Neural cell (in vitro differentiated cells): Measurements from ENCODE around the gene C21orf58. TPM values are rescaled to one million over a fixed set of nuclear protein-coding genes. Genes with fewer than 3 reads are reported as not detected.

Experiments used
- H2AFZ ChIP-seq: fragments of 200-600, 300-800 bp; sonication (generic), shearing (Covaris generic); 2 replicates; pipeline ENCODE4 v1.6.0; 2014; ENCODE audit warnings: low read depth, mild to moderate bottlenecking, antibody characterized with exemption, low read length, moderate library complexity
- H3F3A ChIP-seq: fragments of 200-600 bp; shearing (Covaris generic); 2 replicates; pipeline ENCODE4 v1.6.1; 2016; ENCODE audit warnings: mild to moderate bottlenecking, moderate library complexity, mixed read lengths, antibody characterized with exemption, low read length; ENCODE audit not compliant: insufficient read depth, poor library complexity, severe bottlenecking
- H3K27ac ChIP-seq: fragments of 200-600, 300-800 bp; sonication (generic), shearing (Covaris generic); 2 replicates; pipeline ENCODE4 v1.5.1; 2014; ENCODE audit warnings: mild to moderate bottlenecking, low read length, moderate library complexity
- H3K27me3 ChIP-seq: fragments of 300-800, 200-600 bp; sonication (generic), shearing (Covaris generic); 2 replicates; pipeline ENCODE4 v1.6.0; 2014; ENCODE audit warnings: mild to moderate bottlenecking, low read depth, low read length, moderate library complexity; ENCODE audit not compliant: insufficient read depth
- H3K36me3 ChIP-seq: fragments of 300-800, 200-600 bp; sonication (generic), shearing (Covaris generic); 2 replicates; pipeline ENCODE4 v1.5.1; 2014; ENCODE audit warnings: mild to moderate bottlenecking, antibody characterized with exemption, low read length, moderate library complexity; ENCODE audit not compliant: insufficient read depth
- H3K4me2 ChIP-seq: fragments of 300-800, 200-600 bp; sonication (generic), shearing (Covaris generic); 2 replicates; pipeline ENCODE4 v1.6.0; 2014; ENCODE audit warnings: mild to moderate bottlenecking, low read length
- H3K4me3 ChIP-seq: fragments of 300-800, 200-600 bp; sonication (generic), shearing (Covaris generic); 2 replicates; pipeline ENCODE4 v1.5.1; 2014; ENCODE audit warnings: mild to moderate bottlenecking, low read length, moderate library complexity
- H3K79me2 ChIP-seq: fragments of 200-600 bp; shearing (Covaris generic); replicated peaks from 2 replicates; pipeline ENCODE4 v1.6.0; 2014; ENCODE audit warnings: mild to moderate bottlenecking, low read length, moderate library complexity; ENCODE audit not compliant: insufficient read depth
- H3K9ac ChIP-seq: fragments of 300-800, 200-600 bp; sonication (generic), shearing (Covaris generic); 2 replicates; pipeline ENCODE4 v1.6.1; 2016; ENCODE audit warnings: mild to moderate bottlenecking, low read length, mixed read lengths
- H3K9me2 ChIP-seq: fragments of 200-600 bp; shearing (Covaris generic); 2 replicates; pipeline ENCODE4 v1.6.1; 2016; ENCODE audit warnings: mild to moderate bottlenecking, low read length, mixed read lengths; ENCODE audit not compliant: insufficient read depth
- H3K9me3 ChIP-seq: fragments of 200-600, 300-800 bp; sonication (generic), shearing (Covaris generic); 2 replicates; pipeline ENCODE4 v1.6.1; 2016; ENCODE audit warnings: mild to moderate bottlenecking, mixed run types, low read length, moderate library complexity, mixed read lengths
- H4K20me1 ChIP-seq: fragments of 200-600 bp; shearing (Covaris generic); 2 replicates; pipeline ENCODE4 v1.6.1; 2016; ENCODE audit warnings: mild to moderate bottlenecking, mixed run types; ENCODE audit not compliant: insufficient read depth
- CTCF ChIP-seq: fragments of 450-650 bp; IDR thresholded peaks from 2 replicates; pipeline ENCODE4 v1.5.1; 2014; ENCODE audit warnings: antibody characterized with exemption, mild to moderate bottlenecking, moderate library complexity; ENCODE audit not compliant: poor library complexity, severe bottlenecking
- EP300 ChIP-seq: fragments of 450-650 bp; conservative IDR thresholded peaks from 2 replicates; pipeline ENCODE4 v1.6.1; 2014; ENCODE audit warnings: antibody characterized with exemption, mild to moderate bottlenecking, moderate library complexity; ENCODE audit not compliant: poor library complexity, severe bottlenecking
- EZH2 ChIP-seq: fragments of 200-600, 300-800 bp; shearing (Covaris generic), sonication (generic); IDR thresholded peaks from 2 replicates; pipeline ENCODE4 v1.6.1; 2014; ENCODE audit warnings: antibody characterized with exemption, low read length, borderline replicate concordance, mild to moderate bottlenecking; ENCODE audit not compliant: insufficient read depth, poor library complexity, severe bottlenecking
- MXI1 ChIP-seq: fragments of 450-650 bp; conservative IDR thresholded peaks from 2 replicates; pipeline ENCODE4 v1.6.1; 2014; ENCODE audit warnings: antibody characterized with exemption, mild to moderate bottlenecking; ENCODE audit not compliant: poor library complexity, severe bottlenecking
- POLR2AphosphoS5 ChIP-seq: IDR thresholded peaks from 2 replicates; pipeline ENCODE4 v1.6.1; 2012
- RAD21 ChIP-seq: fragments of 450-650 bp; conservative IDR thresholded peaks from 2 replicates; pipeline ENCODE4 v1.6.1; 2014; ENCODE audit warnings: antibody characterized with exemption, mild to moderate bottlenecking, moderate library complexity
- REST ChIP-seq: IDR thresholded peaks from 2 replicates; pipeline ENCODE4 v1.6.1; 2012; ENCODE audit warnings: borderline replicate concordance
- SMC3 ChIP-seq: fragments of 450-650 bp; conservative IDR thresholded peaks from 2 replicates; pipeline ENCODE4 v1.6.1; 2014; ENCODE audit warnings: antibody characterized with exemption, mild to moderate bottlenecking, moderate library complexity; ENCODE audit not compliant: poor library complexity
- TAF1 ChIP-seq: IDR thresholded peaks from 2 replicates; pipeline ENCODE4 v1.6.1; 2012; ENCODE audit warnings: low read depth
- polyA plus RNA-seq: library from polyadenylated mRNA; depleted of rRNA; stranded (reverse); fragments of >200 nt; gene quantifications from 2 replicates; pipeline ENCODE4 v1.2.3, GENCODE V29; 2014

C21orf58 gene
- polyA plus RNA-seq, 1 donor from 2014 or later = 3.0 TPM

GRCh38 chr21:46273341-46273740, 50.3 kb downstream of the C21orf58 start:
- TF ChIP-seq MXI1 (no peak), CTCF (no peak), EP300 (no peak), SMC3 (no peak), REST (no peak), EZH2 (no peak)
- Histone ChIP-seq H3K4me2 (no peak overlapping the region), H3K4me3 (no peak overlapping the region), H2AFZ (no peak overlapping the region), H3K9ac (no peak overlapping the region), H3K9me3 (no peaks in the 10 kb centered on the region), H3K36me3 (peaks cover 2% of the 10 kb centered on the region), H4K20me1 (no peaks in the 10 kb centered on the region), H3K27me3 (no peaks in the 10 kb centered on the region), H3K79me2 (no peaks in the 10 kb centered on the region), H3F3A (no peaks in the 10 kb centered on the region), H3K9me2 (no peaks in the 10 kb centered on the region), H3K27ac (no peak overlapping the region)

- H3K9ac ChIP-seq = no peak overlapping the region
- H3K4me2 ChIP-seq = no peak overlapping the region
- no peaks in the 10 kb centered on the region for H3F3A ChIP-seq
- H3K79me2 ChIP-seq = no peaks in the 10 kb centered on the region
- no peaks in the 10 kb centered on the region for H3K9me2 ChIP-seq
- H3K27me3 ChIP-seq = no peaks in the 10 kb centered on the region
- no peaks in the 10 kb centered on the region for H3K9me3 ChIP-seq
- TF ChIP-seq RAD21 (no peak), REST (no peak), EP300 (no peak), POLR2AphosphoS5 (no peak), SMC3 (no peak), CTCF (no peak), TAF1 (no peak), EZH2 (no peak), MXI1 (no peak)
- no peak overlapping the region for H3K4me3 ChIP-seq
- no peak overlapping the region for H2AFZ ChIP-seq
- no peak overlapping the region for H3K27ac ChIP-seq
- H4K20me1 ChIP-seq = no peaks in the 10 kb centered on the region
- peaks cover 5% of the 10 kb centered on the region for H3K36me3 ChIP-seq
These were observed 54.2 kb downstream of the C21orf58 start for GRCh38 chr21:46269466-46269865.
